Breast epithelium (tissue), 4 donors: Measurements from ENCODE around the gene MGP. TPM values are rescaled to one million over a fixed set of nuclear protein-coding genes. Genes with fewer than 3 reads are reported as not detected.

Source experiments
- DNase-seq, 2 donors: peaks; one replicate each; pipeline ENCODE4 v3.0.0-alpha.2; 2019; ENCODE audit warnings: low spot score in 2 of 2
- H3K27ac ChIP-seq, 2 donors: fragments of 200-600 bp; sonication (generic) in 1 of 2; one replicate each; pipeline ENCODE4 v1.5.1; 2016 to 2019; ENCODE audit warnings: mild to moderate bottlenecking in 1 of 2
- H3K27me3 ChIP-seq, 2 donors: fragments of 200-600 bp; sonication (generic) in 1 of 2; one replicate each; pipeline versions ENCODE4 v1.5.1 to v1.6.0; 2017 to 2019; ENCODE audit warnings: control low read depth in 1 of 2, mild to moderate bottlenecking in 1 of 2
- H3K36me3 ChIP-seq: fragments of 200-600 bp; one replicate; pipeline ENCODE4 v1.5.1; 2019
- H3K4me1 ChIP-seq, 2 donors: fragments of 200-600 bp; sonication (generic); one replicate each; pipeline ENCODE4 v1.5.1; 2016 to 2019; ENCODE audit warnings: control low read depth in 1 of 2
- H3K4me3 ChIP-seq, 3 donors: fragments of 200-600 bp; sonication (generic); 1 replicate in 2 of 3; 2 replicates in 1 of 3; pipeline ENCODE4 v1.5.1; 2016 to 2019; ENCODE audit warnings: mild to moderate bottlenecking in 3 of 3, moderate library complexity in 2 of 3
- H3K9me3 ChIP-seq, 2 donors: fragments of 200-600 bp; sonication (generic) in 1 of 2; one replicate each; pipeline ENCODE4 v1.5.1; 2016 to 2019; ENCODE audit warnings: control low read depth in 1 of 2
- POLR2A ChIP-seq: fragments of 450-650 bp; IDR thresholded peaks from one replicate; pipeline ENCODE4 v1.6.1; 2016; ENCODE audit warnings: antibody characterized with exemption, mild to moderate bottlenecking, moderate library complexity
- POLR2AphosphoS5 ChIP-seq, 3 donors: sonication (generic); formaldehyde crosslinking; IDR thresholded peaks; one replicate each; pipeline ENCODE4 v1.6.1; 2017; ENCODE audit warnings: antibody characterized with exemption in 3 of 3
- intact Hi-C: fragments of 100-400 bp; cut with DNase I; formaldehyde crosslinking; loops from one replicate; pipeline ENCODE4 v1.15.1; 2023; ENCODE audit warnings: low total_unique reads
- total RNA-seq, 3 donors: library from RNA; depleted of rRNA; stranded (reverse); fragments of >200 nt; gene quantifications; one replicate each; pipeline ENCODE4 v1.1.0, GENCODE V29; 2016
- TF ChIP-seq, protein P1 (sequence below), 3 donors: fragments of 450-650 bp; IDR thresholded peaks; one replicate each; pipeline ENCODE4 v1.5.1; 2016 to 2017; ENCODE audit warnings: antibody characterized with exemption in 3 of 3, mild to moderate bottlenecking in 3 of 3, moderate library complexity in 3 of 3

MGP gene
- total RNA-seq, result 1,000 to 10,000 TPM in 2 of 3 donors, 100 to 1,000 TPM in 1; 330 to 5,040 (median 1,381) TPM

DNA sequence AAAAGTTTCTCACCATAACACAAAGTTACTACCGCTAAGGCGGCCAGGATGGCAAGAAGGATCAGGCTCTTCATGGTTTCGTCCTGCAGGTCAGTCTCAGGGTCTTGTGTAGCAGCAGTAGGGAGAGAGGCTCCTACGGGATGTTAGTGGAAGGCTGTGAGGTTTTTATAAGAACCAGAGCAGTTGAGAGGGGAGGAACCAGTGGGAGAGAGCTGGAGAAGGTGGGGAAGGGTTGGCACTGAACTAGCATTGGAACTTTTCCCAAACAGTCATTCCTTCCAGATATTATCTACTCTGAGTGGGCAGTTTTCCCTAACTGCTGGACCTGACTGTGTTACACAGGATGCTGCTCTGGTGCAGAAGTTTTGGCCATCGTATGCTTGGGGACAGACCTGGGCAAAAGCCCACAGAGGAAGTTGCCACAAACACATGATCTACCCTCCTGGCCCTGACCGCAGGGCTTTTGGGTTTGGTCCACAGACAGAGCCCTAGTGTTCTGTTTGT, at the start of gene MGP:
Gene MGP, minus strand, starts transcription at position 137 of the 504 bp plus-strand sequence. Its CDS starts 63 bp downstream, at position 74.
- DNase-seq, result peak; percentile 61 to 72

DNA sequence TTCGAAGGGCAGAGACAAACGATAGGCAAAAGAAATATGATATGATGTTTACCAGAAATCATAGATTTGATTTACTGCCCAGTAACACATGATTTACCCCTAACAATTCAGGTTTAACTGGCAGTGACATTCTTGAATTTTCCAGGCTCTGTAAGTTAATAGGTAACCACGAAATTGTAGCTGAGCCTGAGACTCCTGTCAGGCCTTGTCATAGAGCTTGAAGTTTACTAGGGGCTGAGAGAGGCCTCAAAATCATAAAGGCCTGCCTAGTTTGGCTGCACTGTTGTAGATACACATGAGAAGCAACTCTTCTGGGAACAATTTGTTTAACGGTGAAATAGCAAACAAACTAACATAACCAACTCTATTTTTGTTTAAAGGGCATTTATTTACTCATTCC, 49.4 kb upstream of the MGP start:
- Histone ChIP-seq H3K4me3 (no peak overlapping the region), H3K36me3 (no peaks in the 10 kb centered on the region), H3K4me1 (no peaks in the 10 kb centered on the region), H3K27me3 (no peaks in the 10 kb centered on the region), H3K9me3 (no peaks in the 10 kb centered on the region), H3K27ac (peak overlapping the region; percentile 31 to 54)
- intact Hi-C loops, result no loop called here
- DNase-seq, result no peak
- TF ChIP-seq POLR2A (no peak), POLR2AphosphoS5 (IDR thresholded peaks at IDR 0.05) (no peak)
- TF ChIP-seq, protein P1, sequence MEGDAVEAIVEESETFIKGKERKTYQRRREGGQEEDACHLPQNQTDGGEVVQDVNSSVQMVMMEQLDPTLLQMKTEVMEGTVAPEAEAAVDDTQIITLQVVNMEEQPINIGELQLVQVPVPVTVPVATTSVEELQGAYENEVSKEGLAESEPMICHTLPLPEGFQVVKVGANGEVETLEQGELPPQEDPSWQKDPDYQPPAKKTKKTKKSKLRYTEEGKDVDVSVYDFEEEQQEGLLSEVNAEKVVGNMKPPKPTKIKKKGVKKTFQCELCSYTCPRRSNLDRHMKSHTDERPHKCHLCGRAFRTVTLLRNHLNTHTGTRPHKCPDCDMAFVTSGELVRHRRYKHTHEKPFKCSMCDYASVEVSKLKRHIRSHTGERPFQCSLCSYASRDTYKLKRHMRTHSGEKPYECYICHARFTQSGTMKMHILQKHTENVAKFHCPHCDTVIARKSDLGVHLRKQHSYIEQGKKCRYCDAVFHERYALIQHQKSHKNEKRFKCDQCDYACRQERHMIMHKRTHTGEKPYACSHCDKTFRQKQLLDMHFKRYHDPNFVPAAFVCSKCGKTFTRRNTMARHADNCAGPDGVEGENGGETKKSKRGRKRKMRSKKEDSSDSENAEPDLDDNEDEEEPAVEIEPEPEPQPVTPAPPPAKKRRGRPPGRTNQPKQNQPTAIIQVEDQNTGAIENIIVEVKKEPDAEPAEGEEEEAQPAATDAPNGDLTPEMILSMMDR (IDR thresholded peaks at IDR 0.05), result no peak

More for the DNA sequence above, at the start of gene MGP:
- no peaks in the 10 kb centered on the region for H3K9me3 ChIP-seq
- peak within 1 kb of the TSS; percentile 50 to 59 (median 55) for H3K4me3 ChIP-seq
- peak within 1 kb of the TSS; percentile 88 to 93 for H3K27ac ChIP-seq
- H3K36me3 ChIP-seq, result no peaks in the 10 kb centered on the region
- peaks cover 0 to 7% of the 10 kb centered on the region in 2 donors for H3K4me1 ChIP-seq
- H3K27me3 ChIP-seq, result no peaks in the 10 kb centered on the region
- TF ChIP-seq POLR2AphosphoS5 (IDR thresholded peaks at IDR 0.05) (peak; percentile 67 to 100 (median 89)), POLR2A (peak; percentile 76)
- TF ChIP-seq, protein P1 (IDR thresholded peaks at IDR 0.05), result no peak
- intact Hi-C loops, result no loop called here

DNA sequence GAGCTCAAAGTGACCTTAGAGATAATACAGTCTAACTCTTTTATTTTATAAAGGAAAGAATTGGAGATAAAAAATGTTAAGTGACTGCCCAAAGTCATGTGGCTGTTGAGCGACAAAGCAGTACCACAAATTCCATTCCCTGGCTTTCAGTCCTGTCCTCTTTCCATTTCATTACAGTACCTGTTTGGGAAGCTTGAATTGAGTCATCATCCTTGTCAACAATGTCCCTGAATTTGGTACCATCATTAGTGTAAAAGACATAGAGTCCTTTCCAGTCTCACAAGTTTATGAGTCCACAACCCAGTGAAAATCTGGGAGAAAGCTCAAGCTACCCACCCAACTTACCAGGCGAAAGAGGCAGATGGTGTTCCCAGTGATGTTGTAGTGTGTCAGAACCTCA, 48.9 kb upstream of the MGP start:
- DNase-seq, result no peak
- peak overlapping the region; percentile 31 to 54 for H3K27ac ChIP-seq
- H3K9me3 ChIP-seq, result no peaks in the 10 kb centered on the region
- H3K27me3 ChIP-seq, result no peaks in the 10 kb centered on the region
- no peaks in the 10 kb centered on the region for H3K36me3 ChIP-seq
- TF ChIP-seq POLR2AphosphoS5 (IDR thresholded peaks at IDR 0.05) (no peak), POLR2A (no peak)
- TF ChIP-seq, protein P1 (IDR thresholded peaks at IDR 0.05), result no peak
- intact Hi-C loops, result no loop called here
- H3K4me3 ChIP-seq, result no peak overlapping the region
- H3K4me1 ChIP-seq, result no peaks in the 10 kb centered on the region

DNA sequence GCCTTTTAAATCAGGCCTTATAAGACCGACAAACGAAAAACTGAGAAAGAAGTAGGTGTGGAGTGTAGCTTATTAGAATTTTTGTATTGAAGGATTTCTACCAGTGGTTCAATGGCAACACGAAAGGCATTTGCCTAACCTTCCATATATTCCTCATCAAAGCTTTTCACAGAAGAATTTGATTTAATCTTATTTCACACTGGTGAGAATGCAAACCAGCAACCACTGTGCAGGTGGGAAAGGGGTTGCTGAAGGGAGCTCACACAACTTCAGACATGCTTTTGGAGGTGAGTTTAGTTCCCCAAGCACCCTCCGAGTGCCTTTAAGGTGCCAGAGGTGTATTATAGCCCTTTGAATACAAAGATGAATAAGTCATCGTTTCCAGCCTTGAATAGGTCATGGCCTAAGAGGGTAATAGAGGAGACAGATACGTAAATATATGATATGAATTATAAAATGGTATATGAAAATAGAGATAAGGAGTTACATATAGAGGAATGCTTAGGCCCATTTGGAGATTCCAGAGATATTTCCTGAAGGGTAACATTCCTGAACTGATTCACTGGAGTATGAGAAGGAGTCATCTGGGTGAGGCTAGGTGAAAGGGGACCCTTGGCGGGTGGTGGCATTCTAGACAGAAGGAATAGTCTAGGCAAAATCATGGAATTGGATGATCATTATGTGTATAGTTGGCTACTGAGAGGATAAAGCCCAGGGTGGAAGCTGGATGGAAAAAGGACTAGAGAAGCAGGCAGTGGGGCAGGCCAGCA, 46.3 kb upstream of the MGP start:
- no peak for TF ChIP-seq POLR2AphosphoS5 (IDR thresholded peaks at IDR 0.05)
- TF ChIP-seq, protein P1 (IDR thresholded peaks at IDR 0.05), result no peak
- no peak for TF ChIP-seq POLR2A
- DNase-seq, result no peak
- intact Hi-C loops, result no loop called here
- no peak overlapping the region for H3K27ac ChIP-seq
- H3K4me1 ChIP-seq, result peaks cover 4 to 6% of the 10 kb centered on the region in 2 donors
- H3K36me3 ChIP-seq, result no peaks in the 10 kb centered on the region
- no peaks in the 10 kb centered on the region for H3K9me3 ChIP-seq
- H3K4me3 ChIP-seq, result no peak overlapping the region
- no peaks in the 10 kb centered on the region for H3K27me3 ChIP-seq

DNA sequence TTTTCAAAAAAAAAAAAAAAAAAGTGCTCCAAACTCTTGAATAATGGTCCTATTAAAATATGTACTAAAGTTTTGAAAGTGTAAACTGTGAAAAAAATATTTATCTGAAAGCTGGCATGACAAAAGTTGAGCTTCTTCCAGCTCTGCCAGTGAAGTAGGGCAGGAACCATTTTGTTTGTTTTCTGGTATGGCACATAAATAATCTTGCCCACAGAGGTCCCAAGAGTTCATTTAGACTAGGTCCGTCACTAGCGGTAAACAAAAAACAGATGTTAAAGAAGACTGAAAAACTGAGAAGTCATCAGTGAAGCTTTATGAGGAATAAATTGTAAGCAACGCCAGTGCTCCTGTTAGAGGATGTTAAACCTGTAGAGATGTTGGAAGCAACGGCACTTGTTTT, 45.7 kb upstream of the MGP start:
- DNase-seq, result no peak
- TF ChIP-seq, protein P1 (IDR thresholded peaks at IDR 0.05), result no peak
- TF ChIP-seq POLR2A, result no peak
- no peak for TF ChIP-seq POLR2AphosphoS5 (IDR thresholded peaks at IDR 0.05)
- intact Hi-C loops, result no loop called here
- Histone ChIP-seq H3K4me3 (no peak overlapping the region), H3K36me3 (no peaks in the 10 kb centered on the region), H3K9me3 (no peaks in the 10 kb centered on the region), H3K4me1 (peaks cover 4 to 6% of the 10 kb centered on the region in 2 donors), H3K27ac (no peak overlapping the region), H3K27me3 (no peaks in the 10 kb centered on the region)
